GM08714 (cell line): ENCODE measurements around the gene BBLN.
"Not testable (repeated sequence)": the region's sequence is repeated elsewhere in the genome, so short reads cannot be mapped to it uniquely, and the experiment has no call there.

Experiments used
- H3K4me3 ChIP-seq: fragments of 200-500 bp; sonication (Bioruptor generic); 2 replicates; pipeline ENCODE4 v1.5.1; 2014; ENCODE audit warnings: mild to moderate bottlenecking, low read length, inconsistent platforms
- ZNF274 ChIP-seq: IDR thresholded peaks from 2 replicates; pipeline ENCODE4 v1.6.1; 2012; ENCODE audit warnings: mild to moderate bottlenecking, low read depth, low read length

BBLN gene

GRCh38 chr9:128159784-128160602 lies at the start of gene BBLN:
TSS of gene BBLN (plus strand) at chr9:128160265. CDS start at chr9:128160408, 143 bp downstream.
- peak within 1 kb of the TSS; percentile 97 for H3K4me3 ChIP-seq
- TF ChIP-seq ZNF274, result no peak

- H3K4me3 ChIP-seq, result not testable (repeated sequence)
Measured at GRCh38 chr9:128111726-128112125, 48.3 kb upstream of the BBLN start.

GRCh38 chr9:128113526-128114325 lies 46.3 kb upstream of the BBLN start:
- no peak overlapping the region for H3K4me3 ChIP-seq

GRCh38 chr9:128114326-128115186 lies 45.5 kb upstream of the BBLN start:
- H3K4me3 ChIP-seq, result no peak overlapping the region
- TF ChIP-seq ZNF274, result no peak

More at GRCh38 chr9:128113526-128114325, 46.3 kb upstream of the BBLN start:
- no peak for TF ChIP-seq ZNF274

GRCh38 chr9:128115187-128116103 lies 44.6 kb upstream of the BBLN start:
- no peak overlapping the region for H3K4me3 ChIP-seq
- no peak for TF ChIP-seq ZNF274

GRCh38 chr9:128116104-128117083 lies 43.7 kb upstream of the BBLN start:
- TF ChIP-seq ZNF274, result no peak
- no peak overlapping the region for H3K4me3 ChIP-seq

GRCh38 chr9:128117613-128118471 lies 42.2 kb upstream of the BBLN start:
- H3K4me3 ChIP-seq, result no peak overlapping the region
- no peak for TF ChIP-seq ZNF274

- no peak overlapping the region for H3K4me3 ChIP-seq
- TF ChIP-seq ZNF274, result no peak
Measured at GRCh38 chr9:128118472-128118857, 41.6 kb upstream of the BBLN start.

GRCh38 chr9:128118971-128119665 lies 40.9 kb upstream of the BBLN start:
- no peak for TF ChIP-seq ZNF274
- H3K4me3 ChIP-seq, result no peak overlapping the region

- no peak for TF ChIP-seq ZNF274
- no peak overlapping the region for H3K4me3 ChIP-seq
Measured at GRCh38 chr9:128120061-128120740, 39.9 kb upstream of the BBLN start.
